ENCODE measurements around the gene ANKRD52. TPM values are rescaled to one million over a fixed set of nuclear protein-coding genes. Genes with fewer than 3 reads are reported as not detected.

The ANKRD52 gene
- polyA plus RNA-seq, 2 of the 4 experiments (the other 2 are of a cell fraction): 26.1 to 48.7 TPM

DNA sequence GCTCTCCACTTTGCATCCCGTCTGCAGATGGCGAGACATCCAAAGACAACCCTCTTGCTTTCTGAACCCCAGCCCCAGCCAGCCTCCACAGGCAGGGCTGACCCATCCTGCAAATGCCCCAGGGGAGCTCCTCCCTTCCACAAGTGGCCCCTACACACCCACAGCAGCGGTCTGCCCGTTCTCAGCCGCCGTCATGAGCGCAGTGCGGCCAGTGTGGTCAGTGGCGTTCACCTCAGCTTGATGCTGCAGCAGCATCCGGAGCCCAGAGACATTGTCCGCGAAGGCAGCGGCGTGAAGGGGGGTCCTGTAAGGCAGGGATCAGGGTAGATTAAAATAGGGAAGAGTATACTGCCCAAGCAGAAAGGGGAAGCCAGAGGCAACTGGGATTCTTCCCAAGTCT is 13.7 kb downstream of the ANKRD52 start:
- TF ChIP-seq NFE2L2 (conservative IDR thresholded peaks at IDR 0.05; ENCODE audit: low read length): no peak
- no peak for TF ChIP-seq EP300 (IDR thresholded peaks at IDR 0.05)
- no peak for TF ChIP-seq NPAS2 (CRISPR knock-in tag; IDR thresholded peaks at IDR 0.05; ENCODE audit: borderline replicate concordance)
- no peak for TF ChIP-seq HOXB5 (CRISPR knock-in tag; IDR thresholded peaks at IDR 0.05)
- TF ChIP-seq CBX2 (IDR thresholded peaks at IDR 0.05; ENCODE audit: borderline replicate concordance, low read depth): no peak
- TF ChIP-seq RARB (CRISPR knock-in tag; IDR thresholded peaks at IDR 0.05): no peak
- TF ChIP-seq, protein P1, sequence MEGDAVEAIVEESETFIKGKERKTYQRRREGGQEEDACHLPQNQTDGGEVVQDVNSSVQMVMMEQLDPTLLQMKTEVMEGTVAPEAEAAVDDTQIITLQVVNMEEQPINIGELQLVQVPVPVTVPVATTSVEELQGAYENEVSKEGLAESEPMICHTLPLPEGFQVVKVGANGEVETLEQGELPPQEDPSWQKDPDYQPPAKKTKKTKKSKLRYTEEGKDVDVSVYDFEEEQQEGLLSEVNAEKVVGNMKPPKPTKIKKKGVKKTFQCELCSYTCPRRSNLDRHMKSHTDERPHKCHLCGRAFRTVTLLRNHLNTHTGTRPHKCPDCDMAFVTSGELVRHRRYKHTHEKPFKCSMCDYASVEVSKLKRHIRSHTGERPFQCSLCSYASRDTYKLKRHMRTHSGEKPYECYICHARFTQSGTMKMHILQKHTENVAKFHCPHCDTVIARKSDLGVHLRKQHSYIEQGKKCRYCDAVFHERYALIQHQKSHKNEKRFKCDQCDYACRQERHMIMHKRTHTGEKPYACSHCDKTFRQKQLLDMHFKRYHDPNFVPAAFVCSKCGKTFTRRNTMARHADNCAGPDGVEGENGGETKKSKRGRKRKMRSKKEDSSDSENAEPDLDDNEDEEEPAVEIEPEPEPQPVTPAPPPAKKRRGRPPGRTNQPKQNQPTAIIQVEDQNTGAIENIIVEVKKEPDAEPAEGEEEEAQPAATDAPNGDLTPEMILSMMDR (IDR thresholded peaks at IDR 0.05): no peak
- TF ChIP-seq, protein P2, sequence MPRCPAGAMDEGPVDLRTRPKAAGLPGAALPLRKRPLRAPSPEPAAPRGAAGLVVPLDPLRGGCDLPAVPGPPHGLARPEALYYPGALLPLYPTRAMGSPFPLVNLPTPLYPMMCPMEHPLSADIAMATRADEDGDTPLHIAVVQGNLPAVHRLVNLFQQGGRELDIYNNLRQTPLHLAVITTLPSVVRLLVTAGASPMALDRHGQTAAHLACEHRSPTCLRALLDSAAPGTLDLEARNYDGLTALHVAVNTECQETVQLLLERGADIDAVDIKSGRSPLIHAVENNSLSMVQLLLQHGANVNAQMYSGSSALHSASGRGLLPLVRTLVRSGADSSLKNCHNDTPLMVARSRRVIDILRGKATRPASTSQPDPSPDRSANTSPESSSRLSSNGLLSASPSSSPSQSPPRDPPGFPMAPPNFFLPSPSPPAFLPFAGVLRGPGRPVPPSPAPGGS (IDR thresholded peaks at IDR 0.05): no peak
- no peak for TF ChIP-seq ZC3H11A (IDR thresholded peaks at IDR 0.05)
- TF ChIP-seq HDAC2 (IDR thresholded peaks at IDR 0.05): no peak
- TF ChIP-seq, protein P3, sequence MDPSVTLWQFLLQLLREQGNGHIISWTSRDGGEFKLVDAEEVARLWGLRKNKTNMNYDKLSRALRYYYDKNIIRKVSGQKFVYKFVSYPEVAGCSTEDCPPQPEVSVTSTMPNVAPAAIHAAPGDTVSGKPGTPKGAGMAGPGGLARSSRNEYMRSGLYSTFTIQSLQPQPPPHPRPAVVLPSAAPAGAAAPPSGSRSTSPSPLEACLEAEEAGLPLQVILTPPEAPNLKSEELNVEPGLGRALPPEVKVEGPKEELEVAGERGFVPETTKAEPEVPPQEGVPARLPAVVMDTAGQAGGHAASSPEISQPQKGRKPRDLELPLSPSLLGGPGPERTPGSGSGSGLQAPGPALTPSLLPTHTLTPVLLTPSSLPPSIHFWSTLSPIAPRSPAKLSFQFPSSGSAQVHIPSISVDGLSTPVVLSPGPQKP (IDR thresholded peaks at IDR 0.05; ENCODE audit: low read depth, low read length): no peak
- no peak for TF ChIP-seq MAZ (IDR thresholded peaks at IDR 0.05; ENCODE audit: borderline replicate concordance, low read depth, low read length)
- TF ChIP-seq, protein P4, sequence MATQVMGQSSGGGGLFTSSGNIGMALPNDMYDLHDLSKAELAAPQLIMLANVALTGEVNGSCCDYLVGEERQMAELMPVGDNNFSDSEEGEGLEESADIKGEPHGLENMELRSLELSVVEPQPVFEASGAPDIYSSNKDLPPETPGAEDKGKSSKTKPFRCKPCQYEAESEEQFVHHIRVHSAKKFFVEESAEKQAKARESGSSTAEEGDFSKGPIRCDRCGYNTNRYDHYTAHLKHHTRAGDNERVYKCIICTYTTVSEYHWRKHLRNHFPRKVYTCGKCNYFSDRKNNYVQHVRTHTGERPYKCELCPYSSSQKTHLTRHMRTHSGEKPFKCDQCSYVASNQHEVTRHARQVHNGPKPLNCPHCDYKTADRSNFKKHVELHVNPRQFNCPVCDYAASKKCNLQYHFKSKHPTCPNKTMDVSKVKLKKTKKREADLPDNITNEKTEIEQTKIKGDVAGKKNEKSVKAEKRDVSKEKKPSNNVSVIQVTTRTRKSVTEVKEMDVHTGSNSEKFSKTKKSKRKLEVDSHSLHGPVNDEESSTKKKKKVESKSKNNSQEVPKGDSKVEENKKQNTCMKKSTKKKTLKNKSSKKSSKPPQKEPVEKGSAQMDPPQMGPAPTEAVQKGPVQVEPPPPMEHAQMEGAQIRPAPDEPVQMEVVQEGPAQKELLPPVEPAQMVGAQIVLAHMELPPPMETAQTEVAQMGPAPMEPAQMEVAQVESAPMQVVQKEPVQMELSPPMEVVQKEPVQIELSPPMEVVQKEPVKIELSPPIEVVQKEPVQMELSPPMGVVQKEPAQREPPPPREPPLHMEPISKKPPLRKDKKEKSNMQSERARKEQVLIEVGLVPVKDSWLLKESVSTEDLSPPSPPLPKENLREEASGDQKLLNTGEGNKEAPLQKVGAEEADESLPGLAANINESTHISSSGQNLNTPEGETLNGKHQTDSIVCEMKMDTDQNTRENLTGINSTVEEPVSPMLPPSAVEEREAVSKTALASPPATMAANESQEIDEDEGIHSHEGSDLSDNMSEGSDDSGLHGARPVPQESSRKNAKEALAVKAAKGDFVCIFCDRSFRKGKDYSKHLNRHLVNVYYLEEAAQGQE (IDR thresholded peaks at IDR 0.05): no peak
- TF ChIP-seq ZFP36 (IDR thresholded peaks at IDR 0.05; ENCODE audit: borderline replicate concordance, partially characterized antibody): no peak
- TF ChIP-seq TP53 (CRISPR knock-in tag; IDR thresholded peaks at IDR 0.05): no peak
- TF ChIP-seq, protein P5, sequence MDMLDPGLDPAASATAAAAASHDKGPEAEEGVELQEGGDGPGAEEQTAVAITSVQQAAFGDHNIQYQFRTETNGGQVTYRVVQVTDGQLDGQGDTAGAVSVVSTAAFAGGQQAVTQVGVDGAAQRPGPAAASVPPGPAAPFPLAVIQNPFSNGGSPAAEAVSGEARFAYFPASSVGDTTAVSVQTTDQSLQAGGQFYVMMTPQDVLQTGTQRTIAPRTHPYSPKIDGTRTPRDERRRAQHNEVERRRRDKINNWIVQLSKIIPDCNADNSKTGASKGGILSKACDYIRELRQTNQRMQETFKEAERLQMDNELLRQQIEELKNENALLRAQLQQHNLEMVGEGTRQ (IDR thresholded peaks at IDR 0.05): no peak

DNA sequence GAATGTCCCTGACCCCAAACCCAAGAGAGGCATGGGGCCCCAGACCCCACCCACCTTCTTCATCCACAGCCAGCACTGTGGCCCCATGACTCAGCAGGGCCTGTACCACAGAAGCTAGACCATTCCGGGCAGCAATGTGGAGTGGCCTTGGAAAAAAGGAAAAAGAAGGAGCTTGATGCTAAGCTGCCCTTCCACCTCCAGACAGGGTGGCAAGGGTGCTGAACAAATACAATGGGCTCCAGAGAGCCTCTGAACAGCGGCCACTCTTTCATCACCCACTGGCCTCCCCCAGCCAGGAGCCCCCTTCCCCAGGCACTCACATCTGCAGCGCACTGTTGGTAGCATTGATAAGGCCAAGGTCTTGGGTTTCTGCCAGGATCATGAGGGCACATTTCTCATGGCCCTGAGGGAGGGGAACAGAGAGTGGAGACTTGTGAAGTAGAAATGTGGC is 14.4 kb downstream of the ANKRD52 start:
- no peaks in the 10 kb centered on the region for H3K9me3 ChIP-seq
- no peak for FAIRE-seq
- H3K27ac ChIP-seq: peak overlapping the region; percentile 13 to 59; a peak in 2 of 6 replicates
- TF ChIP-seq JUN (IDR thresholded peaks at IDR 0.05) (no peak), HDAC2 (IDR thresholded peaks at IDR 0.05) (no peak)
- CTCF ChIA-PET: interaction anchor here (1.2 to 8.4 kb wide), 5 partner anchors 7 to 16 kb away, joined by 3 to 101 read pairs (median 4); partner anchors contain the start of gene ANKRD52
- ATAC-seq: peak in 1 of 2 experiments; percentile 12; a peak in 3 of 6 replicates
- 59% methylated on average over 3 of the region's 3 CpGs for WGBS (ENCODE audit: missing lambda C conversion rate)
- POLR2A ChIA-PET: no interaction called here
- no peak overlapping the region for H3K4me2 ChIP-seq
- peaks cover 19% of the 10 kb centered on the region for H3K4me1 ChIP-seq
- no peak for DNase-seq (ENCODE audit: low read depth in 1 of 2, low spot score in 1 of 2)
- H3K4me3 ChIP-seq: no peak overlapping the region

More for the DNA sequence above, 13.7 kb downstream of the ANKRD52 start:
- FAIRE-seq (no peak), ATAC-seq (no peak), DNase-seq (ENCODE audit: low read depth in 1 of 2, low spot score in 1 of 2) (no peak)
- 96% methylated on average over 14 of the region's 14 CpGs for WGBS (ENCODE audit: missing lambda C conversion rate)
- H3K4me3 ChIP-seq: no peak overlapping the region
- no peak overlapping the region for H3K27ac ChIP-seq
- ChIA-PET CTCF (interaction anchor here (0.6 to 8.4 kb wide), 6 partner anchors 8 to 26 kb away, joined by 3 to 101 read pairs (median 3); partner anchors contain the start of gene ANKRD52), POLR2A (no interaction called here)
- no peak overlapping the region for H3K4me2 ChIP-seq
- H3K9me3 ChIP-seq: no peaks in the 10 kb centered on the region
- peaks cover 19% of the 10 kb centered on the region for H3K4me1 ChIP-seq

Measured in A549 (cell line).